PC-9 (cell line): ENCODE data around the gene TBRG4. TPM values are rescaled to one million over a fixed set of nuclear protein-coding genes. Genes with fewer than 3 reads are reported as not detected.
A peak's percentile ranks its signal among the peaks of the same experiment; 100 is the strongest.

ENCODE experiments used
- BruUV-seq: library from RNA; stranded (reverse); fragments of 400-500 nt; replicated peaks from 2 replicates; lab custom pipeline; 2021; lab: Mats Ljungman, UMichigan
- CTCF ChIA-PET: fragments of 300-600 bp; sonication (Branson Sonifier 250); formaldehyde crosslinking; loops from one replicate; lab custom pipeline; 2022; ENCODE audit warnings: antibody characterized with exemption; lab: Charles Lee
- POLR2A ChIA-PET: fragments of 300-600 bp; sonication (Branson Sonifier 250); formaldehyde crosslinking; loops from one replicate; lab custom pipeline; 2022; ENCODE audit warnings: antibody characterized with exemption; ENCODE audit not compliant: unreplicated experiment; lab: Charles Lee
- DNase-seq, 2 experiments: peaks; one replicate each; pipeline versions ENCODE4 v3.0.0 to v3.0.0-alpha.2; 2015 to 2022; ENCODE audit warnings: mixed read lengths in 1 of 2
- H2AFZ ChIP-seq: fragments of 200-600 bp; sonication (generic); 2 replicates; pipeline ENCODE4 v1.8.1; 2017; ENCODE audit warnings: antibody characterized with exemption
- H3F3A ChIP-seq: fragments of 200-600 bp; sonication (generic); 2 replicates; pipeline ENCODE4 v1.8.1; 2017; ENCODE audit warnings: antibody characterized with exemption, mild to moderate bottlenecking, low read depth; ENCODE audit not compliant: insufficient read depth
- H3K27ac ChIP-seq: fragments of 200-600 bp; sonication (generic); 2 replicates; pipeline ENCODE4 v1.6.1; 2016; ENCODE audit warnings: mixed run types
- H3K27me3 ChIP-seq: fragments of 200-600 bp; sonication (generic); 2 replicates; pipeline ENCODE4 v1.6.1; 2016; ENCODE audit warnings: low read depth, mixed run types; ENCODE audit not compliant: insufficient read depth
- H3K36me3 ChIP-seq: fragments of 200-600 bp; sonication (generic); 2 replicates; pipeline ENCODE4 v1.6.1; 2016; ENCODE audit warnings: low read depth, mixed run types
- H3K4me1 ChIP-seq: fragments of 200-600 bp; sonication (generic); replicated peaks from 2 replicates; pipeline ENCODE4 v1.6.1; 2016; ENCODE audit warnings: mixed run types; ENCODE audit not compliant: insufficient read depth
- H3K4me2 ChIP-seq: fragments of 200-600 bp; sonication (generic); 2 replicates; pipeline ENCODE4 v1.6.1; 2017; ENCODE audit warnings: mixed run types
- H3K4me3 ChIP-seq: fragments of 200-600 bp; sonication (generic); 2 replicates; pipeline ENCODE4 v1.6.1; 2016; ENCODE audit warnings: mixed run types
- H3K79me2 ChIP-seq: fragments of 200-600 bp; sonication (generic); 2 replicates; pipeline ENCODE4 v1.6.1; 2017; ENCODE audit warnings: low read depth, mixed run types
- H3K9me2 ChIP-seq: fragments of 200-600 bp; sonication (generic); 2 replicates; pipeline ENCODE4 v1.8.1; 2017; ENCODE audit warnings: mild to moderate bottlenecking; ENCODE audit not compliant: insufficient read depth
- H3K9me3 ChIP-seq: fragments of 200-600 bp; sonication (generic); 2 replicates; pipeline ENCODE4 v1.8.1; 2016; ENCODE audit warnings: low read depth; ENCODE audit not compliant: insufficient read depth
- H4K20me1 ChIP-seq: fragments of 200-600 bp; sonication (generic); 2 replicates; pipeline ENCODE4 v1.8.1; 2017; ENCODE audit not compliant: insufficient read depth
- CTCF ChIP-seq: fragments of 200-600 bp; sonication (generic); conservative IDR thresholded peaks from 2 replicates; pipeline ENCODE4 v1.6.1; 2017; ENCODE audit warnings: mixed run types, antibody characterized with exemption, mild to moderate bottlenecking, moderate library complexity
- EZH2 ChIP-seq: fragments of 200-600 bp; sonication (generic); IDR thresholded peaks from 2 replicates; pipeline ENCODE4 v1.8.0; 2017; ENCODE audit warnings: antibody characterized with exemption, low read depth
- intact Hi-C: fragments of 100-400 bp; cut with micrococcal nuclease; formaldehyde crosslinking; loops from one replicate; pipeline ENCODE4 v1.10.0; 2022; ENCODE audit not compliant: unreplicated experiment
- total RNA-seq: library from RNA; stranded (reverse); gene quantifications from 2 replicates; pipeline ENCODE4 v1.2.3, GENCODE V29; 2021

Gene TBRG4
- total RNA-seq, 1 experiment from 2014 or later = 120 TPM

- H3K27ac ChIP-seq = no peak overlapping the region
- no peak overlapping the region for H3K4me2 ChIP-seq
- no peaks in the 10 kb centered on the region for H3K9me2 ChIP-seq
- intact Hi-C loops = loop anchor here (5.0 kb wide), 2 partner anchors 166 to 896 kb away; no protein-coding TSS in a partner anchor
- no peak for DNase-seq
- no peak overlapping the region for H2AFZ ChIP-seq
- TF ChIP-seq CTCF = no peak
- no peak for TF ChIP-seq EZH2
- H3K4me3 ChIP-seq = no peak overlapping the region
- 0 out of 2 replicates have a peak, but pooled peaks cover 3% of the 10 kb centered on the region for H3K4me1 ChIP-seq
- no peaks in the 10 kb centered on the region for H4K20me1 ChIP-seq
- BruUV-seq = no TSS peak
- no peaks in the 10 kb centered on the region for H3K79me2 ChIP-seq
- H3K27me3 ChIP-seq = no peaks in the 10 kb centered on the region
- no peaks in the 10 kb centered on the region for H3K9me3 ChIP-seq
- H3K36me3 ChIP-seq = no peaks in the 10 kb centered on the region
- CTCF ChIA-PET = no interaction called here
- POLR2A ChIA-PET = no interaction called here
- H3F3A ChIP-seq = no peaks in the 10 kb centered on the region; the same call in 1 of the 2 replicates
Observed at GRCh38 chr7:45138433-45139267, 27.2 kb upstream of the TBRG4 start.

- Histone ChIP-seq H3K4me1 (0 out of 2 replicates have a peak, but pooled peaks cover 3% of the 10 kb centered on the region), H3K9me3 (no peaks in the 10 kb centered on the region), H3K27ac (no peak overlapping the region), H2AFZ (no peak overlapping the region), H3K79me2 (no peaks in the 10 kb centered on the region), H3K36me3 (no peaks in the 10 kb centered on the region), H3K9me2 (no peaks in the 10 kb centered on the region), H4K20me1 (no peaks in the 10 kb centered on the region), H3K27me3 (no peaks in the 10 kb centered on the region), H3K4me2 (0 out of 2 replicates have a peak overlapping the region, but pooled peaks have one; percentile 9), H3F3A (no peaks in the 10 kb centered on the region; the same call in 1 of the 2 replicates), H3K4me3 (no peak overlapping the region)
- intact Hi-C loops = loop anchor here (1.0 to 5.0 kb wide), 5 partner anchors 164 to 894 kb away; no protein-coding TSS in a partner anchor
- no TSS peak for BruUV-seq
- TF ChIP-seq EZH2 (no peak), CTCF (peak; percentile 98)
- CTCF ChIA-PET = interaction anchor here (0.5 to 3.1 kb wide), 12 partner anchors 11 to 496 kb away, joined by 3 to 36 read pairs (median 4); no protein-coding TSS in a partner anchor
- DNase-seq = peak; percentile 63 to 74
- POLR2A ChIA-PET = interaction anchor here (0.7 kb wide), 1 partner anchor 554 kb away, joined by 12 read pairs; the partner anchor contains the start of gene TMED4
Observed at GRCh38 chr7:45136106-45137060, 24.9 kb upstream of the TBRG4 start.

GRCh38 chr7:45133877-45134276 is 22.4 kb upstream of the TBRG4 start:
- Histone ChIP-seq H3F3A (no peaks in the 10 kb centered on the region; the same call in 1 of the 2 replicates), H3K27me3 (peaks cover 6% of the 10 kb centered on the region), H3K79me2 (no peaks in the 10 kb centered on the region), H3K9me2 (no peaks in the 10 kb centered on the region), H3K4me3 (no peak overlapping the region), H4K20me1 (no peaks in the 10 kb centered on the region), H3K36me3 (no peaks in the 10 kb centered on the region), H3K4me2 (no peak overlapping the region), H2AFZ (no peak overlapping the region), H3K9me3 (no peaks in the 10 kb centered on the region), H3K4me1 (0 out of 2 replicates have a peak, but pooled peaks cover 3% of the 10 kb centered on the region), H3K27ac (no peak overlapping the region)
- ChIA-PET CTCF (no interaction called here), POLR2A (interaction anchor here (0.5 kb wide), 1 partner anchor 284 kb away, joined by 5 read pairs; no protein-coding TSS in a partner anchor)
- intact Hi-C loops = no loop called here
- no TSS peak for BruUV-seq
- TF ChIP-seq EZH2 (no peak), CTCF (no peak)
- no peak for DNase-seq
